NT2/D1 (cell line): Measurements from ENCODE around the gene DNAH17.

Experiments used
- SUZ12 ChIP-seq: IDR thresholded peaks from 2 replicates; pipeline ENCODE4 v1.6.1; 2011; ENCODE audit not compliant: insufficient read length, insufficient read depth; ENCODE audit errors: extremely low read depth
- YY1 ChIP-seq: IDR thresholded peaks from 2 replicates; pipeline ENCODE4 v1.6.1; 2011; ENCODE audit not compliant: insufficient read length, insufficient read depth
- ZNF274 ChIP-seq: IDR thresholded peaks from 2 replicates; pipeline ENCODE4 v1.6.1; 2011; ENCODE audit warnings: mild to moderate bottlenecking, low read depth, low read length

DNA sequence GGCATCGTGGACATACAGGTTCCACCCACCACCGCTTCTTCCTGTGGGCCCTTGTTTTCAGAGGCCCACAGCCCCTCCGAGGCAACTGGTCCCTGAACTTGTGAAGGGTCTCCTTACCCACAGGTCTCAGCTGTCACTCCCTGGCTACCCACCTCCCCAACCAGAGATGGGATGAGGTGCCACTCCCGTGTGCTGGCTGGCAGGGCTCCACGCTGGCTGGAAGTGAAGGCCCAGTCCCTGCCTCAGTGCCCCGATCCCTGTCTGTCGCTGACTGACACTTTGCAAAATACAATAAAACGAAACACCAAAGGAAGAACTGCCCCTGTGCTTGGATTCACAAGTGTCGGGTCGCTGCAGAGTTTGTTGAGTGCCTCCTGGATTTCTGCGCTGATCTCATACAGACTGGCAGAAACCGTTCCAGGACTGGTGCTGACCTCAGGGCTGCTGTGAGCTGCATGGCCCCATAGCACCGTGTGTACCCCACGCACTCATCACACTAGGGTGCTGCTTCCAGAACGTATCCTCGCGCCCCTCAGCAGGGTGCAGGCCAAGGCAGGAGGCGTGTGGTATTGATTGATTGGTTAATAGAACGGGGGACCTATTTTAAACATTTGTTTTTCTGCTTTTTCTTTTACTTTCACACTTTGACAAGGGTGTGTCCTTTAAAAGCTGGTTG lies 141.7 kb downstream of the DNAH17 start:
- TF ChIP-seq SUZ12 (no peak), YY1 (no peak), ZNF274 (no peak)
